Caco-2 (cell line): ENCODE data around the gene NBEAL1. TPM values are rescaled to one million over a fixed set of nuclear protein-coding genes. Genes with fewer than 3 reads are reported as not detected.
A peak's percentile ranks its signal among the peaks of the same experiment; 100 is the strongest.
"Not testable (repeated sequence)": the region's sequence is repeated elsewhere in the genome, so short reads cannot be mapped to it uniquely, and the experiment has no call there.

ENCODE experiments used
- BruUV-seq: library from RNA; stranded (reverse); fragments of 400-500 nt; replicated peaks from 2 replicates; lab custom pipeline; 2021; lab: Mats Ljungman, UMichigan
- CTCF ChIA-PET: fragments of 300-600 bp; sonication (Branson Sonifier 250); formaldehyde crosslinking; loops from one replicate; lab custom pipeline; 2022; ENCODE audit warnings: antibody characterized with exemption; lab: Charles Lee
- POLR2A ChIA-PET: fragments of 300-600 bp; sonication (Branson Sonifier 250); formaldehyde crosslinking; loops from one replicate; lab custom pipeline; 2022; ENCODE audit warnings: antibody characterized with exemption; lab: Charles Lee
- DNase-seq, 2 experiments: peaks; one replicate each; pipeline versions ENCODE4 v3.0.0 to v3.0.0-alpha.2; 2020 to 2022
- H3K27me3 ChIP-seq: replicated peaks from 2 replicates; pipeline ENCODE4 v1.6.0; 2011; ENCODE audit warnings: low read length; ENCODE audit not compliant: control insufficient read depth, insufficient read depth
- H3K36me3 ChIP-seq: 2 replicates; pipeline ENCODE4 v1.5.1; 2011; ENCODE audit warnings: low read length; ENCODE audit not compliant: control insufficient read depth, insufficient read depth
- H3K4me1 ChIP-seq: fragments of 250-450 bp; sonication (Bioruptor Pico); 2 replicates; pipeline ENCODE4 v1.5.1; 2020; ENCODE audit warnings: mild to moderate bottlenecking
- H3K4me3 ChIP-seq: 2 replicates; pipeline ENCODE4 v1.5.1; 2011; ENCODE audit warnings: low read depth, mild to moderate bottlenecking, control low read depth, low read length
- H3K9me3 ChIP-seq: fragments of 250-450 bp; sonication (Bioruptor Pico); 2 replicates; pipeline ENCODE4 v1.5.1; 2020; ENCODE audit warnings: mild to moderate bottlenecking, moderate library complexity
- H3K27ac Mint-ChIP-seq: one replicate; pipeline ENCODE4 v1.8.0; 2022; ENCODE audit warnings: mixed read lengths; ENCODE audit not compliant: unreplicated experiment
- H3K27me3 Mint-ChIP-seq: one replicate; pipeline ENCODE4 v1.8.0; 2022; ENCODE audit warnings: mixed read lengths; ENCODE audit not compliant: insufficient read depth, unreplicated experiment
- H3K36me3 Mint-ChIP-seq: one replicate; pipeline ENCODE4 v1.8.0; 2022; ENCODE audit warnings: mild to moderate bottlenecking, mixed read lengths; ENCODE audit not compliant: insufficient read depth, unreplicated experiment
- H3K4me1 Mint-ChIP-seq: one replicate; pipeline ENCODE4 v1.8.0; 2022; ENCODE audit warnings: low read depth, mixed read lengths; ENCODE audit not compliant: unreplicated experiment
- H3K4me3 Mint-ChIP-seq: one replicate; pipeline ENCODE4 v1.8.0; 2022; ENCODE audit warnings: mild to moderate bottlenecking, moderate library complexity, mixed read lengths; ENCODE audit not compliant: unreplicated experiment
- H3K9me3 Mint-ChIP-seq: one replicate; pipeline ENCODE4 v1.8.0; 2022; ENCODE audit warnings: mixed read lengths; ENCODE audit not compliant: unreplicated experiment
- CTCF ChIP-seq, 2 experiments: fragments of 200-600 bp in 1 of 2; IDR thresholded peaks; 1 replicate in 1 of 2; 2 replicates in 1 of 2; pipeline versions ENCODE4 v1.5.1 to v1.8.0; 2011 to 2022; ENCODE audit warnings: antibody characterized with exemption in 1 of 2, control low read depth in 1 of 2, inconsistent platforms in 1 of 2, low read depth in 1 of 2, low read length in 1 of 2, mild to moderate bottlenecking in 1 of 2, moderate library complexity in 1 of 2; ENCODE audit not compliant: insufficient read depth in 1 of 2, severe bottlenecking in 1 of 2, unreplicated experiment in 1 of 2
- intact Hi-C: fragments of 100-400 bp; cut with micrococcal nuclease; formaldehyde crosslinking; loops from one replicate; pipeline ENCODE4 v1.10.0; 2022; ENCODE audit not compliant: unreplicated experiment
- total RNA-seq: library from RNA; stranded (reverse); gene quantifications from 2 replicates; pipeline ENCODE4 v1.2.3, GENCODE V29; 2022

NBEAL1 gene
- total RNA-seq, 1 experiment from 2014 or later = 44.1 TPM

- peak overlapping the region; percentile 66 for H3K4me3 Mint-ChIP-seq
- no TSS peak for BruUV-seq
- H3K36me3 Mint-ChIP-seq = peaks cover 81% of the 10 kb centered on the region
- peak overlapping the region; percentile 94 for H3K27ac Mint-ChIP-seq
- TF ChIP-seq CTCF (IDR thresholded peaks at IDR 0.05; ENCODE audit: insufficient read depth in 1 of 2, low read depth in 1 of 2, low read length in 1 of 2, severe bottlenecking in 1 of 2, unreplicated experiment in 1 of 2) = no peak
- no peaks in the 10 kb centered on the region for H3K9me3 ChIP-seq
- peak; percentile 20 to 37 for DNase-seq
- H3K4me1 Mint-ChIP-seq = peaks cover 27% of the 10 kb centered on the region
- H3K9me3 Mint-ChIP-seq = peaks cover 9% of the 10 kb centered on the region
- POLR2A ChIA-PET = interaction anchor here (0.6 to 1.0 kb wide), 2 partner anchors 48 to 151 kb away, joined by 4 to 5 read pairs; partner anchors contain the start of genes NBEAL1 and WDR12
- CTCF ChIA-PET = no interaction called here
- H3K4me1 ChIP-seq = peaks cover 28% of the 10 kb centered on the region
- intact Hi-C loops = no loop called here
- H3K4me3 ChIP-seq = no peak overlapping the region
- peaks cover 2% of the 10 kb centered on the region; the same call in 1 of the 2 replicates for H3K36me3 ChIP-seq
- H3K27me3 ChIP-seq = no peaks in the 10 kb centered on the region
- H3K27me3 Mint-ChIP-seq = no peaks in the 10 kb centered on the region
Observed at GRCh38 chr2:203062126-203062525, 47.5 kb downstream of the NBEAL1 start.

GRCh38 chr2:203066519-203067091, 51.9 kb downstream of the NBEAL1 start:
- H3K27me3 ChIP-seq, H3K4me3 Mint-ChIP-seq, POLR2A ChIA-PET, CTCF ChIA-PET, BruUV-seq, H3K36me3 ChIP-seq, H3K9me3 ChIP-seq, DNase-seq, H3K9me3 Mint-ChIP-seq, intact Hi-C loops, H3K27ac Mint-ChIP-seq, H3K27me3 Mint-ChIP-seq, H3K4me3 ChIP-seq: not testable (repeated sequence)
- peaks cover 28% of the 10 kb centered on the region for H3K4me1 ChIP-seq
- H3K4me1 Mint-ChIP-seq = peaks cover 20% of the 10 kb centered on the region
- peaks cover 54% of the 10 kb centered on the region for H3K36me3 Mint-ChIP-seq

GRCh38 chr2:203070701-203071100, 56.0 kb downstream of the NBEAL1 start:
- TF ChIP-seq CTCF (IDR thresholded peaks at IDR 0.05; ENCODE audit: insufficient read depth in 1 of 2, low read depth in 1 of 2, low read length in 1 of 2, severe bottlenecking in 1 of 2, unreplicated experiment in 1 of 2) = no peak

More at GRCh38 chr2:203070701-203071100, 56.0 kb downstream of the NBEAL1 start:
- Mint-ChIP-seq H3K9me3 (no peaks in the 10 kb centered on the region), H3K27me3 (no peaks in the 10 kb centered on the region), H3K4me1 (peaks cover 16% of the 10 kb centered on the region), H3K36me3 (peaks cover 26% of the 10 kb centered on the region), H3K4me3 (no peak overlapping the region), H3K27ac (no peak overlapping the region)
- peaks cover 18% of the 10 kb centered on the region for H3K4me1 ChIP-seq
- no peaks in the 10 kb centered on the region for H3K36me3 ChIP-seq
- no peaks in the 10 kb centered on the region for H3K9me3 ChIP-seq
- H3K4me3 ChIP-seq = no peak overlapping the region
- H3K27me3 ChIP-seq = no peaks in the 10 kb centered on the region
- DNase-seq = no peak
- ChIA-PET POLR2A (no interaction called here), CTCF (interaction anchor here (0.7 kb wide), 1 partner anchor 482 kb away, joined by 3 read pairs; no protein-coding TSS in a partner anchor)
- no TSS peak for BruUV-seq
- intact Hi-C loops = no loop called here
